Uterus (tissue), 2 donors: ENCODE data around the gene LRRC15.
A peak's percentile ranks its signal among the peaks of the same experiment; 100 is the strongest.

ENCODE experiments used
- POLR2A ChIP-seq, 2 donors: fragments of 450-650 bp; IDR thresholded peaks; one replicate each; pipeline ENCODE4 v1.6.1; 2016; ENCODE audit warnings: antibody characterized with exemption in 2 of 2, mild to moderate bottlenecking in 1 of 2, moderate library complexity in 1 of 2
- TF ChIP-seq, protein P1 (sequence below), 4 experiments: fragments of 200-600 bp in 2 of 4; fragments of 450-650 bp in 2 of 4; sonication (generic) in 2 of 4; IDR thresholded peaks; one replicate each; pipeline ENCODE4 v1.5.1; 2016 to 2019; ENCODE audit warnings: antibody characterized with exemption in 4 of 4, mild to moderate bottlenecking in 2 of 4, moderate library complexity in 1 of 4

GRCh38 chr3:194313560-194314387 lies 55.8 kb downstream of the LRRC15 start:
- TF ChIP-seq, protein P1, sequence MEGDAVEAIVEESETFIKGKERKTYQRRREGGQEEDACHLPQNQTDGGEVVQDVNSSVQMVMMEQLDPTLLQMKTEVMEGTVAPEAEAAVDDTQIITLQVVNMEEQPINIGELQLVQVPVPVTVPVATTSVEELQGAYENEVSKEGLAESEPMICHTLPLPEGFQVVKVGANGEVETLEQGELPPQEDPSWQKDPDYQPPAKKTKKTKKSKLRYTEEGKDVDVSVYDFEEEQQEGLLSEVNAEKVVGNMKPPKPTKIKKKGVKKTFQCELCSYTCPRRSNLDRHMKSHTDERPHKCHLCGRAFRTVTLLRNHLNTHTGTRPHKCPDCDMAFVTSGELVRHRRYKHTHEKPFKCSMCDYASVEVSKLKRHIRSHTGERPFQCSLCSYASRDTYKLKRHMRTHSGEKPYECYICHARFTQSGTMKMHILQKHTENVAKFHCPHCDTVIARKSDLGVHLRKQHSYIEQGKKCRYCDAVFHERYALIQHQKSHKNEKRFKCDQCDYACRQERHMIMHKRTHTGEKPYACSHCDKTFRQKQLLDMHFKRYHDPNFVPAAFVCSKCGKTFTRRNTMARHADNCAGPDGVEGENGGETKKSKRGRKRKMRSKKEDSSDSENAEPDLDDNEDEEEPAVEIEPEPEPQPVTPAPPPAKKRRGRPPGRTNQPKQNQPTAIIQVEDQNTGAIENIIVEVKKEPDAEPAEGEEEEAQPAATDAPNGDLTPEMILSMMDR (IDR thresholded peaks at IDR 0.05), result peak in 1 of 4 experiments; percentile 22
- TF ChIP-seq POLR2A (IDR thresholded peaks at IDR 0.05), result no peak
